Gastroesophageal sphincter (tissue), 3 donors: Measurements from ENCODE around the gene GRIK1.

Experiments
- EP300 ChIP-seq: sonication (generic); formaldehyde crosslinking; IDR thresholded peaks from one replicate; pipeline ENCODE4 v1.6.1; 2017; ENCODE audit warnings: antibody characterized with exemption, mild to moderate bottlenecking
- POLR2A ChIP-seq, 2 donors: fragments of 450-650 bp; IDR thresholded peaks; one replicate each; pipeline ENCODE4 v1.6.1; 2017; ENCODE audit warnings: antibody characterized with exemption in 2 of 2, mild to moderate bottlenecking in 2 of 2, moderate library complexity in 1 of 2
- TF ChIP-seq, protein P1 (sequence below), 4 experiments: fragments of 200-600 bp in 2 of 4; fragments of 450-650 bp in 2 of 4; sonication (generic) in 1 of 4; IDR thresholded peaks; one replicate each; pipeline ENCODE4 v1.5.1; 2017 to 2019; ENCODE audit warnings: antibody characterized with exemption in 4 of 4, mild to moderate bottlenecking in 2 of 4, moderate library complexity in 2 of 4

DNA sequence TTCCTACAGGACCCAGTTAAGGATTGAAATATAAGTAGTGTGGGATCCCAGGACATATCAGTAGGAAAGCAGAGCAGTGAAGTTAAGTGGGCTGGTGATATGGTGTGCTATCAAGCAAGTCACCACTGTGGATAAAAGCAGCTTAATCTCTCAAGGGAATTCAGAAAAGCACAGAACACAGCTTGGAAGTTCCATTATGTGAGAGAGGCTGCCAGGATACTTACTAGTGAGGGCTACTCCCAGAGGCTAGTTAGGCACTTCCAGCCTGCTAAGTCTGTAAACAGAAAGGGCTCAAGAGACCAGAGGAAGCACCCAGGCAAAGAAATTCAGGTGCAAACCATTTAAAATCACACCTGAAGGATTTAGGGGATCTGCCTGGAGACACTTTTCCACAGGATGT is 18.8 kb upstream of the GRIK1 start:
- no peak for TF ChIP-seq POLR2A (IDR thresholded peaks at IDR 0.05)
- TF ChIP-seq, protein P1, sequence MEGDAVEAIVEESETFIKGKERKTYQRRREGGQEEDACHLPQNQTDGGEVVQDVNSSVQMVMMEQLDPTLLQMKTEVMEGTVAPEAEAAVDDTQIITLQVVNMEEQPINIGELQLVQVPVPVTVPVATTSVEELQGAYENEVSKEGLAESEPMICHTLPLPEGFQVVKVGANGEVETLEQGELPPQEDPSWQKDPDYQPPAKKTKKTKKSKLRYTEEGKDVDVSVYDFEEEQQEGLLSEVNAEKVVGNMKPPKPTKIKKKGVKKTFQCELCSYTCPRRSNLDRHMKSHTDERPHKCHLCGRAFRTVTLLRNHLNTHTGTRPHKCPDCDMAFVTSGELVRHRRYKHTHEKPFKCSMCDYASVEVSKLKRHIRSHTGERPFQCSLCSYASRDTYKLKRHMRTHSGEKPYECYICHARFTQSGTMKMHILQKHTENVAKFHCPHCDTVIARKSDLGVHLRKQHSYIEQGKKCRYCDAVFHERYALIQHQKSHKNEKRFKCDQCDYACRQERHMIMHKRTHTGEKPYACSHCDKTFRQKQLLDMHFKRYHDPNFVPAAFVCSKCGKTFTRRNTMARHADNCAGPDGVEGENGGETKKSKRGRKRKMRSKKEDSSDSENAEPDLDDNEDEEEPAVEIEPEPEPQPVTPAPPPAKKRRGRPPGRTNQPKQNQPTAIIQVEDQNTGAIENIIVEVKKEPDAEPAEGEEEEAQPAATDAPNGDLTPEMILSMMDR (IDR thresholded peaks at IDR 0.05) = no peak
- TF ChIP-seq EP300 = no peak
